ENCODE results near the gene KLHDC4.

GRCh38 chr16:87812200-87812656, 46.4 kb upstream of the KLHDC4 start:
- TF ChIP-seq POLR2A (IDR thresholded peaks at IDR 0.05; ENCODE audit: low read depth, low read length), result no peak
- no peak for TF ChIP-seq POLR2AphosphoS5 (IDR thresholded peaks at IDR 0.05; ENCODE audit: low read depth, low read length)
- TF ChIP-seq TAF1 (IDR thresholded peaks at IDR 0.05; ENCODE audit: borderline replicate concordance, low read depth, low read length), result no peak

Data from GM12892 (cell line).